NCI-H2171 (cell line): ENCODE results near the gene POU6F2.
A peak's percentile ranks its signal among the peaks of the same experiment; 100 is the strongest.
"Not testable (repeated sequence)": the region's sequence is repeated elsewhere in the genome, so short reads cannot be mapped to it uniquely, and the experiment has no call there.

Experiments
- DNase-seq: peaks from one replicate; lab custom pipeline; 2025; lab: John Stamatoyannopoulos, UW

POU6F2 gene

DNA sequence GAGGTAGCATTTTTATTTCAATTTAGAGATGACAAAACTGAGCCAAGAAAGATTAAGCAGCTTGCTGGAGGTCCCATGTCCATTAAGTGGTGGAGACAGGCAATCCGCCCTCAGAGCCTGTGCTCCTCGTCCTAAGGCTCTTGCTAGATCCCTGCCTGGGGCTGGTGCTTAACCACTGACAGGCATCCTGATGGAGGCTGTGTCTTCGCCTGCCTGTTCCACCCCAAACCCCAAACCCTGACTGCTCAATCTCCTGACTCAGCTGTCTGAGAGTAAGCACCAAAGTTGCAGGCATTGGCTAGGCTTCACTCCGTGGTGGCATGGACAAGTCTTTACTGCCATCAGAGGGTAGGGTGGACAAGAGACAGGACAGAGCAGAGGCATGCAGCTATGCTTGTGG is 209.4 kb downstream of the POU6F2 start:
- DNase-seq: no peak

DNA sequence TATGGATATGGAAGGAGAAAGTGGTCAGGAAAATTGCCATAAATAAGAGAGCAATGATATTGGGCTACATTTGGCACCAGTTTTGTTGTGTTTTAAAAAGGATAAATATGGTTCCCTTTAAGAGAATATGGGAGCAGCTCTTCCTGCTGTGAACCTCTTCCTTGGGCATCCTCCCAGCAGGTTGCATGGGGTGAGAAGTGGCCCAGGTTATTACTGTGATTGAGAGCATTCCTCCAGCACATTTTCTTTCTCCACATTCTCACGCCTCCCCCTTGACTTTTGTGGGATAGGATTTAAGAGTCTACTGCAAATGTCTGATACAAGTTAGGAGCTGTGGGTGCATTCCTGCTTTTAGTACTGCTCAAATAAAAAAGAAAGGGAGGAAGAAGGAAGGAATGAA is 214.8 kb downstream of the POU6F2 start:
- DNase-seq: no peak

DNA sequence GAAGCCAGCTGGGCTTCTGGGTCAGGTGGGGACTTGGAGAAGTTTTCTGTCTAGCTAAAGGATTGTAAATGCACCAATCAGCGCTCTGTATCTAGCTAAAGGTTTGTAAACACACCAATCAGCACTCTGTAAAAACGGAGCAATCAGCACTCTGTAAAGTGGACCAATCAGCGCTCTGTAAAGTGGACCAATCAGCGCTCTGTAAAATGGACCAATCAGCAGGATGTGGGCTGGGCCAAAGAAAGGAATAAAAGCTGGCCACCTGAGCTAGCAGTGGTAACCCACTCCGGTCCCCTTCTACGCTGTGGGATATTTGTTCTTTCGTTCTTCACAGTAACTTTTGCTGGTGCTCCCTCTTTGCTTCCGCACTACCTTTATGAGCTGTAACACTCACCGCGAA is 216.7 kb downstream of the POU6F2 start:
- DNase-seq: not testable (repeated sequence)

DNA sequence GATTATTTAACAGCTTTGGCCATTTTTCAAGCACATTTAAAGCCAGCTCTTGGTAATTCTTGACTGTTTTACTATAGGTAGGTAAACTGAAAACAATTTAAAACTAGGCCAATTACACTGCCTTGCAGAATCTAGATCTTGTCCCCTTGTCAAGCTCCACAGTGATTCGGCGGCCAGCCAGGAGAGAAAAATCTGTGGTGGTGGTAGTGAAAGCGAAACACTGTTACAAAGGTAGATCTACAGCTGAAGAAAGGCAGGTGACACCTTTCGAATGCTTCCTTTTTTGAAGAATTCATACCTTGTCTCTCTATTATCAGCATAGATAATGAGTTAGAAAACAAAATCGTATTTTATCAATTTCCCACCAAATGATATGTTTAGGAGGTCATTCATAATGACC is 218.3 kb downstream of the POU6F2 start:
- no peak for DNase-seq

DNA sequence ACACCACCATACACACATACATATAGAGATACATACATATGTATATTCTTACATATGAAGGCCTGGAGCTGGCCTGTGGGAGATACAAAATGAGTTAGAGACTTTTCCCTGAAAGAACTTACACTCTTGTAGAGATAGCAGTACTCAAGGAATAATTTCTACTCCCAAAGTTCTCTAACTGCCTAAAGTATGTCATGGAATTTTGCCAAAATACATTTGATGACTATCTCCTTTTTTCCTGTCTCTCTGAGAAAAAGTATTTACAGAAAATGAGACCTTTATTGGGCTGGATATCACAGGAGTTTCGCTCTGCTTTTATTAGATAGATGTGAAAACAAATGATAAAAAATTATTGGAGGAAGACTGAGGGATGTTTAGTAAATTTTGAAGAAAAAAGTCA is 220.1 kb downstream of the POU6F2 start:
- no peak for DNase-seq

DNA sequence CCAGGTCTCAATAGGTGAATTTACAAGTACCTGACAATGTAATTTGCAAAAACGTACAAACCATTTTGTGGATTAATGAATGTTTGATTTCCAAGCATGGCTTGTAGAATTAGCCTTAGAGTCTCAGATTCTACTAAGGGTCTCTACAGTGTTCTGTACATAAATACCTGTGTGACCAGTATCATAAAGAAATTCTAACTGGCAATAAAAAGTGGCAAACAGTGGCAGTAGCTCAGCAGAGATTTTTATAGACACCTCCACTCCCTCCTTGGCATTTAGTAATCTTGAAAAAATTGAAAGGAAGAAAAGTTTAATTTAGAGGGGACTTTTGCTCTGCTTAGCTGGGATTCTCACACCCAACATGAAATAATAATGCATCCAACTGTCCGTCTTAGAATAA is 220.8 kb downstream of the POU6F2 start:
- DNase-seq: no peak

DNA sequence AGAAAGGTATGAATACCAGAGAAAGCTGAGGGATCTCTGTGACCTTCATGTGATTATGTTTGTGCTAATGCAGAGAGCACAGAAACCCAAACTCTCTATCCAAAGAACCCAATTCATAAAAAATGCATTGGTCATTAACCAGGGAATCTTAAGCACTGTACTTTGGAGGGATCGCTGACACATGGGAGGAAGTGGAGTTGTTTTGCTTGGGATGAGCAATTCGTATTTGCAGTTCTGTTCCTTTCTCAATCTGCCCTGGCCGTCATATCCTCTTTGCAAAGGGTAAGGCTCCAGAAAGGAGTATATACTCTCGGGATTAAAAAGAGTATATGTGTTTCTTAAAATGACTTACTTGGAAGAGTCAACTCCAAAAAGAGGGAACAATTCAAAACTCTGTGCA is 221.3 kb downstream of the POU6F2 start:
- DNase-seq: no peak

DNA sequence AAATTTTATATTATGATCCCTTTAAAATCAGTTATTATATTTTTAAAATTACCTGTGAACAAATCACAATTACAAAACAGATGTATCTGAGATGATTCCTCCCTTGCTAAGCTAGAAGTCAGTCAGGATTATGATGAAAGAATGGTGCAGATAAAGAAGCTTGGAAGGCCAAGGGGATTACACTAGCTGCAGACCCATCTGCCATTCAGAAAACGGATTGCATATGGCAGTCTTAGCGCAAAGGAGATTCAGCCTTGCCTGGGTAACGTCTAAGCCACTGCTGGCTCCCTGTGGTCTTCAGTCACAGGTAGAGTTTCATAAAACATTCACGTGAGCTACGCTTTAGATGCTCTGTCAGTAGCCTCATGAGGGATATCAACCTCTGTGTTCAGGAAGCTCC is 222.2 kb downstream of the POU6F2 start:
- DNase-seq: no peak

DNA sequence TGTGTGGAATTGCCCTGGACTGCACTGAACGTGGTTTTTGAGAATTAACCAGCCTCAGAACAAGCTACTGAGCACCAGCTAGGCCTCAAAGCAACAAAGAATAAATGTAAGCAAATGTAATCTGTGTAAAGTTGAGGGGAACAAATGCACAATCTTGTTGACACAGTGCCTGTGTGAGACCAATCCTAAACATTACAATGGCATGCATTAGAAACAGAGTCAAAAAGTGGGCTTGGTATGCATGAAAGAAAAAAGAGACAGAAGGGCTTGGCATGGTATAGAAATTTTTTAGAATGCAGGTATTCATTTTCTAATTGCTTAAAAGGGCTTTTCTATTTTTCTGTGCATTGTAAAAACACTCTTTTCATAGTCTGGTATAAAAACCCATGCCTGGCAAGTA is 224.3 kb downstream of the POU6F2 start:
- no peak for DNase-seq

DNA sequence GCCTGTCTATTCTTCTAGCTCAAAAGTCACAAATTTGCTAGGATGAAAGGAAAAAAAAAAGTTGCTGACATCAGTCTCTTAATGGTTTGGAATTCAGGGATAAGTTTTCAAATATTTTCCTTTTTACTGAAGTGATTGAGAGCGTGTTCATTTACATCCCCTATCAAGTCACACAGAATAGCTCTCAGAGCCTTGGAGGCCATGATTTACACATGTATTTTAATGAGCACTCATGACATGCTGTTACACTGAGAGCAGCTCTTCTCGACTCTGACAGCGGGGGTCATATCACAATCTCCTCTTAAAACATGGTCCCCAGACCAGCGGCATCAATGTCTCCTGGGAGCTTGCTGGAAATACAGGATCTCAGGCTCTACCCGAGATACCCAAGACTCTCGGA is 232.7 kb downstream of the POU6F2 start:
- DNase-seq: no peak

DNA sequence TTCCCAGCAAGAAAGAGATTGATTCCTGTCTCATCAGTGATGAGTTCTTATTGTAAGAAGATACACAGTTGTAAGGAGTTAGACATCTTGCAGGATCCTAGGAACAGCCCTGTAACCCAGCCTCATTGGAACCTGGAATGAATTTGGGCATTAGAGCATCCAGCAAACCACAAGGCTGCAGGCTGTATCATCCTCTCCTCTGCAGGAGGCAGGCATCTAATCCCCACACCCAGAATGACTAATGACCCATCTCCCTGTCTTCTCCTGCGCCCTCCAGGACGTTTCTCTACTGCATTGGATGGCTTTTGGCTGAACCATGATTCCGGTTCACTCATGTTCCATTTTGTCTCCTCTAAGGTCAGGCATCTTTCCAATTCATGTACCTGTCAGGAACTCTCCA is 233.9 kb downstream of the POU6F2 start:
- DNase-seq: no peak

DNA sequence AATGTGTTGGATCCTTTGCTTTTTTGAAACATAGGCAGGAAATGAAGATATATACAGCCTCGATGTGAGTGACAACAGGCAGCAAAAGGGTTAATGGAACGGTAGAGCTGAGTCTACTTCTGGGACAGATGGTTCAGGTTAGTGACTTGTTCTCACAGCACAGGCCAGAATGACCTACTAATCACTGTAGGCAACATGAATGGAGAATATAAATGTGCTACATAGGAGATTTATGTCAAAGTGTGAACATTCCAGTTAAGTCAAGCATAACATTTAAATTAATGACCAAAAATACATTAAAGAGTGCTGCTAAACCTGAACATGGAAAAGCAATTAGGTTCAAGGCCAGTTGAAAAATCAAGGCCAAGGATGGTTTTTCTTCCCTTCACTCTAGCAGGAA is 235.2 kb downstream of the POU6F2 start:
- no peak for DNase-seq

DNA sequence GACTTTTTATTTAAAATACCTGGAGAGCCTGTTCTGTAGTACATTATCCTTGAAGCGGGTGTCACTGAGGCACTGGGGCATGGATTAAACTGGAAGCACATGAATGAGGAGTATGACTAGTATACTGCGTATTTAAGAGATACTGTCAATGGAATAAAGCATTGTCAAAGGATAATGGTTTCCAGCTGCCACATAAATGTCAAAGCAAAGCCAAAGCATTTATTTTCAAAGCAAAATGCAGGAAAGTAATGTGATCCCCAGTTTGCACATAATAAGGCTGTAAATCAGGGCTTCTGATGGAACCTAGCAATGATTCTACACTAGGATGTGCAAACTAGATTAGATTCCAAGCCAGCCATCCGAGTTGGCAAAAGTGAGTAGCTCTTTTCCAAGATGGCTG is 240.1 kb downstream of the POU6F2 start:
- no peak for DNase-seq

DNA sequence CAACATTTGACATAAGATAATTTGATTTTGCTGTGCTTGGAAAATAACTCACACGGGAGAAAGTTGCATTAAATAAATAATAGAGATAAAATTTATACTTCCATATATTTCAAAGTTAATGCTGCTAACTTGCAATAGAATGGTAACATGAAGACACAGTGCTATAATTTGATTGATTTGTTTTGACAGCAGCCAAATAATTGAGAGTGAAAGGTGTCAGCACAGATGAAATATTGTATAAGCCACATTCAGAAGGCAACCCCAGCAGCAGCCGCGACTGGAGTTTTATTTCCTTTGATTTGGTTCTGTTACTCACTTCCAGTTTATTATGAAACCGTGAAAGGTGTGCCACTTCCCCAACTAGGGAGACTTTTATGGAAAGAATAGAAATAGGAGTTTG is 242.2 kb downstream of the POU6F2 start:
- DNase-seq: no peak

DNA sequence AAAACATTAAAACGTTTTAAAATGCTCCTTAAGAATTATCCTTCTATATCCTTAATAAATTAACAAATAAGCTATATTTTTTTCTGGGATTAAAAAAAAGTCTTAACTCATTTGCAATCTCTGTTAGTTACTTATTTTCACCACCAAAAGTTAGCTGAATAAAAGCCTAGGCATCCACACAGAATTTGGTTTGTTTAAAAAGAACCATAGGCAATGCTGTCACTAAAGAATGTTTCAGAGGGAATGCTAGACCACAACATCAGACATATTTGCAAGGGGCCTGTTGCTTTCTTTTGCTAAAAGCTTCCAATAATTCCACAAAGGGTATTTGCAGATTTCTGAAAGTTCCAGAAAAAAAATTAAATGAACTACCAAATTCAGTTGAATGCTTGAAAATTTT is 244.2 kb downstream of the POU6F2 start:
- no peak for DNase-seq

DNA sequence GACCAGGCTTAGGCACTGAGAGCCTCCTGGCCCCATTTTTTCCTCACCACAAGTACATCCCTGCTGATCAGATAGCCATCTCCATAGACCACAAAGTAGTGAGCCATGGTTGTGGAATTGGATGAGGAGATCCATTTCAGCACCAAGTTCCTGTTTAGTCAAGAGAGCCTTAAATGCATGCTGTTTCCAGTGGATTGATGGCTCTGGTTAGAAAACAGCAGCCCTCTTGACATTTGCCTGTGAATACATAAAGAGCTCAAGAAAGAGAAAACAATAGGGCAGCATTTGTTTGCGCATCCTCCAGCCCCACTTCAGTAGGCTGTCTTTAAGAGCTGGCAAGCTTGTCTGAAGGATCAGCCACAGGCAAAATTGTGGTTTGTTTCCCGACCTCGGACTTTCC is 251.2 kb downstream of the POU6F2 start:
- no peak for DNase-seq

DNA sequence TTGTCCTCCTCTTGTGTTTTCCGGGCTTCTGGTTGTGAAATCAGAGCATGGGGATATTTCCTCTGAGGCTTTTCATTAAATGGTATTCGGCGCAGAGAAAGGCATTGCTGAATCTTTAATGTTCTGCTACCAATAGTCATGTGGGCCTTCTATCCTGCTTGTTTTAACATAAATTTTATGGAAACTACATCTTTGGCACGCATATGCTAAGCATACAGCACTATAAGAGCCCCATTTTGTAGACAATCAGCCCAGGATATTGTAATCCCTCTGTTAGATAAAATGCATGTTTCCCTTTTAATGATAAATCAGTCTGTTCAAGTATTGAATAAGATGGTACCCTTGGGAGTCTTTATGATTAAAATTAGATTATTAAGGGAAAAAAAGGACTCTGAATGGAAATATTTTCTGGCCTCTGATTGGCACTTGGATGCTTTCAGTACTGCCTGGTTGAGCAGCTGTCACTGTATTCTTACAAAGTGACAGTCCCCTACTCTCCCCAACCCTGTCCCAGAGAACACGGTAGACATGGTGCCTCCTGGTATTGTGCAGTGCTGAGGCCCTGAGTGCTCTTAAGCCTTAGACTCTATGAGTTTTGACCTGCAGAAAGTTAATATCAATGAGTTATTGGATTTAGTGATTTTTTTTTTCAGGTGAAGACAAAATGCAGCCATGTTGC is 256.3 kb downstream of the POU6F2 start:
- DNase-seq: no peak

DNA sequence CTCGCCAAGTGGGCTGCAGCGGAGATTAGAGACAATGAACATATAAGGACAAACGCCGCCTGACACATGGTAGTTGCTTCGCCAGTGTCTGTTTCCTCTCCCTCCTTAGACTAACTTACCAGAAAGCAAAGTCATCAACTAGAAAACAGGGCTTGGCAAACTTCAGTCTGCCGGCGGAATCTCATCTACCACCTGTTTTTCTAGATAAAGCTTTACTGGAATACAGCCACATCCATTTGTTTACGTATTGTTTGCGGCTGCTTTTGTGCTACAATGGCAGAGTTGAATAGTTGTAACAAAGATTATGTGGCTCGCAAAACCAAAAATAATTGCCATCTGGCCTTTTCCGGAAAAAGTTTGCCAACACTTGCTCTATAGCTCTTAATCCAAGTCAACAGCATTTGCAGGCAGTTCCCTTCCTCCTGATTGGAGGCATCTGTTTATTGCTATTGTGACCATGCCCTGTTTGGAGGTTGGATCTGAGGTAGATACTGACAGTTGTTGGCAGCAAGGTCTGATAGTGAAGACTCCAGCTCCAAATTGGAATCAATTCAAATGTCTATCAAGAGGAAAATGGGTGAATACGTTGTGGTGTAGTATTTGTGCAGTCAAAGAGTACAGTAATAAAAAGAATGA is 260.6 kb downstream of the POU6F2 start:
- DNase-seq: peak; percentile 34

DNA sequence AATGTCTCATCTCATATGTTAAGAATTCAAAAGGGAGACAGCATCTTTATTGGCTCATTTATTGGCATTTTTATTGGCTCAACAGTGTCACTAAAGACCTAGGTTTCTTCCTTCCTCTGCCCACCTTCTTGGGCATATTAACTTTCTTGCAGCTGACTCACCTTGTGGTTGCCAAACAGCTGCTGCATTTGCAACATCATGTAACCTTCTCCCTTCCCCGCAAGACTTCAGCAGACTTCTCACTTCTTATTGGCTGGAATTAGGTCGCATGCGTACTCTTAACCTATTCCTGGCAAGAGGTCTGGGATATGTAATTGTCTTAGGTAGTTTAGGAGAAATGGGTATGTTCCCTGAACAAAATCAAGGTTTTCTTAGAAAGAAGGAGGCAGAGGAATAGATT is 263.2 kb downstream of the POU6F2 start:
- DNase-seq: no peak

DNA sequence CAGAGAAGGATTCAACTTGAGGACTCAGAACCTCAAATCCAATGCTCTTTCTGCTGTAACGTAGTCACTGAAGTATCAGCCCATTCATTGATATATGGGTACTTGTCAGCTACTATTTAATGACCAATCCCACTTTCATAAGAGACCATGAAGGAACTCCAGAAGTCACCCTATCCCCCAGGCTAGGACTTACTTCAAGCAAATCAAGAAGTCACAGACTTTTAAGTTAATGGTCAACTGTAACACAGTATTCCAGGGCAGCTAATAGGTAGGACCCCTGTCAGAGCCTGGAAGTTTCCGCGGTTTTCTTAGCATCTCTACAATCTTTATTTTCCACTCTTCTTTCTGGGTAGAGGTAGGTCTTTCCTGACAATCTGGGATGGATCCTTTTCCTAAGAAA is 269.9 kb downstream of the POU6F2 start:
- no peak for DNase-seq

DNA sequence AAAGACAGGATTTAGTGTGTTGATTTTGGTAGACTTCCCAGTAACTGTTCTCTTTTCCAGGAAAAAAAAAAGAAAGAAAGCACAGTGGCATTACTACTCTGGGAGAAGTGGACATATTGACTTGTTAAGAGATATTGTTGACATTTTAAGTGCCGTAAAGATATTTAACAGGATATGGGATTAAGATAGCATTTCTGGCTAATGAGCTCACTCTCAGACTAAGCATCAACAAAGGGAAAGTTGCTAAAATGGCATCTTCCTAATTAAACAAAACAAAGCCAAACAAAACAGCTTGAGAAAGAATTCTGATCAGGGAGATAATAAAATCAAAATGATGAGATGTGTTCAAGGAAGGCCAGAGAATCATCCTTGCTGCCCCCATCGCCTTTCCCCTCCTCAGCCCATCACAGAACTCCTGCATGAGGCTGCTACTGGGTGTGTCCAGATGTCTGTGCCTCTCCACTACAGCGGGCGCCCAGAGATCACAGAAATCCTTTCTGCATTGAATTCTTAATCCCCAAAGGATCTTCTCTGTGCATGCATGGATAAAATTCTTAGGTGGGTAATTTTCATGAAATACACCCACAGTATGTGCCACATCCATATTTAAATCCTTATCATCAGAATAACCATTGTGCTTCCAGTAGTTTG is 270.5 kb downstream of the POU6F2 start:
- DNase-seq: no peak

DNA sequence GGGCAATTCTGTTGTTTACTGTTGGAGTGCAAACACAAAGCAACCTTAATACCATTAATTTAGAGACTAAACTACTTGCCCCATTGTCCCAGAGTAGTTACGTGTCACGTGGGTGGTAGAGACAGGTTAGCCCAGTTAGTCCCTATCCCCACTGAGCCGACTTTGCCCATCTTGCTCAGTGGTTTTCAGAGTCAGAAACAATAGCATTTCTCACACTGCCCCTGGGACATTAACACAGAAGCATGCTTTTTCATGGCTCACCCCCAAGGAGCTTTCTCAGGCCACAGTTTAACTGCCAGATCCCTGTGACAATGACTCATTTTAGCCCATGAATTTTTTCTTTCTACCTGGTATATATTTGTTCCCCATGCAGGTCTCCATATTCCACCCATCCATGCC is 271.0 kb downstream of the POU6F2 start:
- no peak for DNase-seq

DNA sequence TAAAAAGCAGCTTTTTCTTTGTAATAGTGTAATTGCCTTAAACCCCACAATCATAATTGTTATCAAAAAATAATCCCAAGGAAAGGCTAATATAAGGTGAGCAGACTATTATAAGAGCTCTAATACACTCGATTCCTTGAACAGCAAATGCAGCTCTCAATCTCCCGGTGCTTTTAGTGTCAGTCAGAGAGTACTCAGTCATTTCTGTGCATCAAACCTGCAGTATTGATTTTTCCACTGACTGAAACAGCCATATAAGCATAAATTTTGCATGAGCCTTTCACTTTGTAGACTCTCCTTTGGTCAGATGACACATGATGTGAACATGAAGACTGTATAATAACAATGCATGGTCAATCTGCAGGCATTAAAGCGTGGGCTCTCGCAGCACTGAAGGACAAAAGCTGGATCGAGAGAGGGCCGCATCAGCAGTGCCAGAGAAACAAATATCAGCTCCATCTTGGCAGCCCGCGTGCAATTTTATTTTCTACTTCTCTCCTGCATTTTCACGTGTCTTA is 272.0 kb downstream of the POU6F2 start:
- no peak for DNase-seq

DNA sequence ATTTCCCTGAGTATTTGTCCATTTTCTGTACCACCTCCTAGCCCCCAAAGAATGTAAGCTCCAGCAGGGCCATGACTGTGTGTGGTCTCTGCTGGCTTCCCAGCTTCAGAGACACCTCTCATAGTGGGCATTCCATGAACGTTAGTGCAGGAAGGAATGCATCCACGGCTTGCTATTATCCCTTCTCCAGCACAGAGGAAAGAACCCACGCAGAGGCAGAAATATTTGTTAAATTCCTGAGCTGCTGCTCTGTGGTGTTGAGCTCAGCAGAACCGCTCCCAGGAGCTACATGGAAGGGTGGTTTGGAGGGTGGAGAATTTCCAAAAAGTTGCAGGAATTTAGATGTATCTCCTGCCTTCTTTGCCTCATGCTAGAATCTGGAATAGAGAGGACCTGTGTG is 275.2 kb downstream of the POU6F2 start:
- no peak for DNase-seq
